ENCODE results near the gene OR10G7. TPM values are rescaled to one million over a fixed set of nuclear protein-coding genes. Genes with fewer than 3 reads are reported as not detected.
"Not testable (repeated sequence)": the region's sequence is repeated elsewhere in the genome, so short reads cannot be mapped to it uniquely, and the experiment has no call there.

The OR10G7 gene
- polyA plus RNA-seq, 3 donors = not detected

GRCh38 chr11:124068601-124069110 lies 27.5 kb upstream of the OR10G7 start:
- 54 to 60% (median 60%) methylated on average over 4 of the region's 4 CpGs for WGBS, 3 donors
- H3K27ac ChIP-seq (ENCODE audit: low read depth, low read length) = no peak overlapping the region

DNA sequence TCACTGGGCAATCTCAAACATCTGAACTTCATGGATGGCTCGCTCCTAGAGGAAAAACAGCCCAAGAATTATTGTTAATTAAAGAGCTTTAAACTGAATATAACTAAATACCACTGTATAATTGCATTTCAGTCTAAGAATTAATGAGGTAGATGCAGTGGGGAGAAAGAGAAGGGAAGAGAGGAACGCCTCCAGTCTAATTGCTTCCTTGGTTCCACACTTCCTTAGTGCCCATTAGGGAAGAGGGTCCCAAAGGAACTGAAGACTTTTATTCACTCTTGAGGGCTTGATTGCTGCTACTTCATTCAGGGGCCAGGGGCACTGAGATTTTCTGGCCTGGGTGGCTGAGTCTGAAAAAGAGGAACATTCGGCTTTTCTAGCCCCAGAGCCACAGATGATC lies 11.8 kb upstream of the OR10G7 start:
- H3K27ac ChIP-seq (ENCODE audit: low read depth, low read length) = no peak overlapping the region
- 85 to 96% (median 90%) methylated on average over 3 of the region's 3 CpGs for WGBS, 3 donors

- WGBS, 3 donors = 40 to 69% (median 53%) methylated on average over 1 of the region's 1 CpG
- no peak overlapping the region for H3K27ac ChIP-seq (ENCODE audit: low read depth, low read length)
Observed at GRCh38 chr11:124050748-124051147, 9.6 kb upstream of the OR10G7 start.

GRCh38 chr11:124043420-124043819 lies 2.3 kb upstream of the OR10G7 start:
- WGBS, 3 donors = 78 to 83% (median 80%) methylated on average over 4 of the region's 4 CpGs
- H3K27ac ChIP-seq (ENCODE audit: low read depth, low read length) = no peak overlapping the region

GRCh38 chr11:124039557-124039956 lies 1.6 kb downstream of the OR10G7 start:
- WGBS, 3 donors = 82 to 91% (median 84%) methylated on average over 9 of the region's 9 CpGs
- H3K27ac ChIP-seq (ENCODE audit: low read depth, low read length) = no peak overlapping the region

DNA sequence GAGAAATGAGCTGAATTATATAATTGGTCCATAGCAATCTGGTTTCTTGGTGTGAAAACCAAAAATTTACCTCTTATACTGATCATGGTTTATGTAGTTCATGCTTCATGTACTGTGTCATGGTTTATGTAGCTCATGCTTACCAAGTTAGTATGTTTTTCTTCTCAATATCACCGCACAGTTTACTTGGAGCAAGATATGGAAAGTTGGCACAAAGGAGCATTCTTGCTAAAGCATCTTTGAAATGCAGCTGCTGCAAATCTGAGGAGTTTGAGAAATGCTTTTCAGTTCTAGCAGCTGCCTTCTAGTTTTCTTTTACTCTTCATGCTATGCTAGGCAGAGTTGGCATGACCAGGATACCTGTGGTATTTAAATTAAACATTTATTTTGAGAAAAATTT lies 4.5 kb downstream of the OR10G7 start:
- 36 to 71% (median 69%) methylated on average over 1 of the region's 1 CpG for WGBS, 3 donors

DNA sequence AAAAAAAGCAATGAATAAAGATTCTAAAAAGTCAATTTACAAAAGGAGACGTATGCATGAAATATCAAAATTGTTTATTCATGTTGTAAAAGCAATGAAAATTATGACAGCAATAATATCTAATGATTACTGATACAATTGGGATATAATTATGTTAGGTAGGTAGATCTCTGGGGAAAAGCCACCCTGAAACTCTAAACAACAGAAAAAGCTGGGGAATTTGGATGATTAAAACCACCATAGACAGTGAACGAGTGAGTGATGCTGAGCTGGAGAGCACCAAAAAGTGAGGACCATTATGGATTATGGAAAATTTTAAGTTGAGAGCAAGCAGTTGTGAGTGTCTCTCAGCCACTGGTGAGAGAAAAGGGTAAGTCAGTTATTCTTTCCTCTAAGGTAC lies 14.6 kb downstream of the OR10G7 start, which contains the start of gene OR10G8:
OR10G8 (plus strand) TSS at position 301 of the 400 bp plus-strand sequence. CDS start 2,825 bp downstream, outside the sequence.
- H3K27ac ChIP-seq (ENCODE audit: low read depth, low read length) = no peak within 1 kb of the TSS
- WGBS, 3 donors = 71 to 90% (median 76%) methylated on average over 2 of the region's 2 CpGs

More for the DNA sequence above, 4.5 kb downstream of the OR10G7 start:
- H3K27ac ChIP-seq (ENCODE audit: low read depth, low read length) = no peak overlapping the region

GRCh38 chr11:124015837-124016236 lies 25.3 kb downstream of the OR10G7 start:
- H3K27ac ChIP-seq (ENCODE audit: low read depth, low read length) = not testable (repeated sequence)
- 85 to 98% (median 92%) methylated on average over 4 to 7 of the region's 9 CpGs for WGBS, 3 donors

DNA sequence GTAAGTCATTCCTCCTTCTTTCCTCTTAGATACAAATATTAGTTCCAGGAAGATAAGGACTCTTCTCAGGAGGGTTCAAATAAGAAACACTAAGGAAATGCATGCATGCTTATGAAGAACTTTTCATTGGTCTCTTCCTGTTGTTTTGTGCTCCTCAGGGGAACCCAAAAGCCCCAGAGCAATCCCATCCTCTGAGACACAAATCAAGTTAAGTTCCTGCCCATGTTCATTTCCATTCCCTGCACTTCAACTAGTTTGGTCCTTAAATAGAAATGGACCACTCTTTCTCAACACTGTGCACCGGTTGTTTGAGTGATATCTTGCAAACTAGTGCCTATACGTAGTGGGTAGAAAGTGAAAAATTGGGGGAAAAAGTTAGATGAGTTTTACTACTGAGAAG lies 28.4 kb downstream of the OR10G7 start, which contains the start of gene OR10G4:
OR10G4 (plus strand) TSS at position 301 of the 400 bp plus-strand sequence. CDS start 2,578 bp downstream, outside the sequence.
- WGBS, 3 donors = 80 to 84% (median 84%) methylated on average over 2 of the region's 2 CpGs
- H3K27ac ChIP-seq (ENCODE audit: low read depth, low read length) = no peak within 1 kb of the TSS

GRCh38 chr11:123995119-123995518 lies 46.0 kb downstream of the OR10G7 start, which contains the start of gene OR10G6:
Gene OR10G6 (minus strand): TSS chr11:123995161. CDS start chr11:123995161, 0 bp downstream.
- H3K27ac ChIP-seq (ENCODE audit: low read depth, low read length) = no peak within 1 kb of the TSS
- WGBS, 3 donors = 71 to 90% (median 80%) methylated on average over 1 of the region's 1 CpG

Other genes starting within 250 kb of the OR10G7 start
- not detected for gene OR6M1, start 235.0 kb downstream of the OR10G7 start, polyA plus RNA-seq
- gene TMEM225, start 155.7 kb downstream of the OR10G7 start, polyA plus RNA-seq = not detected
- gene OR8D4, start 139.2 kb downstream of the OR10G7 start, polyA plus RNA-seq = not detected
- gene OR4D5, start 101.7 kb downstream of the OR10G7 start, polyA plus RNA-seq = not detected
- gene OR6T1, start 97.5 kb downstream of the OR10G7 start, polyA plus RNA-seq = not detected
- not detected for gene OR10S1, start 63.5 kb downstream of the OR10G7 start, polyA plus RNA-seq
- gene OR10G6, start 46.2 kb downstream of the OR10G7 start, polyA plus RNA-seq = not detected
- under 1 TPM in 1 of 3 donors, not detected in 2; 0.13 TPM for gene OR10G4, start 28.3 kb downstream of the OR10G7 start, polyA plus RNA-seq
- not detected for gene OR10G9, start 18.3 kb downstream of the OR10G7 start, polyA plus RNA-seq
- not detected for gene OR10G8, start 14.5 kb downstream of the OR10G7 start, polyA plus RNA-seq
- gene VWA5A, start 74.1 kb upstream of the OR10G7 start, polyA plus RNA-seq = 10 to 100 TPM in 2 of 3 donors, 1 to 10 TPM in 1; 9.2 to 15.0 (median 10.7) TPM
- not detected for gene OR10D3, start 142.0 kb upstream of the OR10G7 start, polyA plus RNA-seq
- not detected for gene OR8G1, start 199.8 kb upstream of the OR10G7 start, polyA plus RNA-seq
- not detected for gene OR8G5, start 215.1 kb upstream of the OR10G7 start, polyA plus RNA-seq